HL-60 (cell line): ENCODE results near the gene MAGI3.

Experiments
- DNase-seq, 2 experiments: peaks; one replicate each; pipeline ENCODE4 v3.0.0-alpha.2; 2010 to 2020; ENCODE audit warnings: low read depth in 1 of 2, low spot score in 1 of 2
- H3K27ac ChIP-seq: fragments of 250-450 bp; sonication (Bioruptor Pico); replicated peaks from 2 replicates; pipeline ENCODE4 v1.5.1; 2020; ENCODE audit warnings: mild to moderate bottlenecking, moderate library complexity
- H3K27me3 ChIP-seq: fragments of 250-450 bp; sonication (Bioruptor Pico); 2 replicates; pipeline ENCODE4 v1.5.1; 2021; ENCODE audit warnings: mild to moderate bottlenecking, moderate library complexity; ENCODE audit not compliant: insufficient read depth, poor library complexity, severe bottlenecking
- H3K4me3 ChIP-seq: replicated peaks from 2 replicates; pipeline ENCODE4 v1.5.1; 2011; ENCODE audit warnings: mild to moderate bottlenecking, control low read depth, low read length; ENCODE audit not compliant: insufficient read depth
- GABPA ChIP-seq: IDR thresholded peaks from 2 replicates; pipeline ENCODE4 v1.6.1; 2012; ENCODE audit warnings: low read depth
- POLR2AphosphoS5 ChIP-seq: IDR thresholded peaks from 2 replicates; pipeline ENCODE4 v1.6.1; 2012; ENCODE audit warnings: low read depth
- SPI1 ChIP-seq: IDR thresholded peaks from 2 replicates; pipeline ENCODE4 v1.6.1; 2012; ENCODE audit warnings: low read depth, mild to moderate bottlenecking, borderline replicate concordance
- TF ChIP-seq, protein P1 (sequence below): IDR thresholded peaks from one replicate; pipeline ENCODE4 v1.5.1; 2011; ENCODE audit warnings: low read length, control low read depth, inconsistent platforms; ENCODE audit not compliant: insufficient read depth
- TF ChIP-seq, protein P2 (sequence below): IDR thresholded peaks from 2 replicates; pipeline ENCODE4 v1.6.1; 2012; ENCODE audit warnings: low read depth; ENCODE audit not compliant: insufficient replicate concordance

MAGI3 gene

DNA sequence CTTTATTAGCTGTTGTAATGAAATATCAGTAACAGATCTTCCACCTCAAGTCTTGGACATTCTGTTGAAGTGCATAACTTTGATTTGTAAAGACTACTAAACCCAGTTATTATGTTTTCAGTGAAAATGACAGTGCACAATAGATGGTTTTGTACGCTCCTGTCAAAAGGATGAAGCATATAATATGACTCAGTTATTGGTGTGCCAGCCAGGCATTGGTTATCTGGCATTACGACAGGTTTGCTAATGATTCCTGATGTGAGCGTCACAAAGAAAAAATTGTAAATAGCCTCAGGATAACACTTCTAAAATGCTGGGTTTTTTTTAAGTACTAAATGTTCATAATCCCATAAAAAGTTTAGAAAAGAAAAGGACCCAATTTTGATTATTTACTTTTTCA, 147.9 kb downstream of the MAGI3 start:
- no peak overlapping the region for H3K27ac ChIP-seq
- H3K4me3 ChIP-seq, result no peak overlapping the region
- TF ChIP-seq, protein P1, sequence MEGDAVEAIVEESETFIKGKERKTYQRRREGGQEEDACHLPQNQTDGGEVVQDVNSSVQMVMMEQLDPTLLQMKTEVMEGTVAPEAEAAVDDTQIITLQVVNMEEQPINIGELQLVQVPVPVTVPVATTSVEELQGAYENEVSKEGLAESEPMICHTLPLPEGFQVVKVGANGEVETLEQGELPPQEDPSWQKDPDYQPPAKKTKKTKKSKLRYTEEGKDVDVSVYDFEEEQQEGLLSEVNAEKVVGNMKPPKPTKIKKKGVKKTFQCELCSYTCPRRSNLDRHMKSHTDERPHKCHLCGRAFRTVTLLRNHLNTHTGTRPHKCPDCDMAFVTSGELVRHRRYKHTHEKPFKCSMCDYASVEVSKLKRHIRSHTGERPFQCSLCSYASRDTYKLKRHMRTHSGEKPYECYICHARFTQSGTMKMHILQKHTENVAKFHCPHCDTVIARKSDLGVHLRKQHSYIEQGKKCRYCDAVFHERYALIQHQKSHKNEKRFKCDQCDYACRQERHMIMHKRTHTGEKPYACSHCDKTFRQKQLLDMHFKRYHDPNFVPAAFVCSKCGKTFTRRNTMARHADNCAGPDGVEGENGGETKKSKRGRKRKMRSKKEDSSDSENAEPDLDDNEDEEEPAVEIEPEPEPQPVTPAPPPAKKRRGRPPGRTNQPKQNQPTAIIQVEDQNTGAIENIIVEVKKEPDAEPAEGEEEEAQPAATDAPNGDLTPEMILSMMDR, result no peak
- TF ChIP-seq GABPA (no peak), SPI1 (no peak), POLR2AphosphoS5 (no peak)
- TF ChIP-seq, protein P2, sequence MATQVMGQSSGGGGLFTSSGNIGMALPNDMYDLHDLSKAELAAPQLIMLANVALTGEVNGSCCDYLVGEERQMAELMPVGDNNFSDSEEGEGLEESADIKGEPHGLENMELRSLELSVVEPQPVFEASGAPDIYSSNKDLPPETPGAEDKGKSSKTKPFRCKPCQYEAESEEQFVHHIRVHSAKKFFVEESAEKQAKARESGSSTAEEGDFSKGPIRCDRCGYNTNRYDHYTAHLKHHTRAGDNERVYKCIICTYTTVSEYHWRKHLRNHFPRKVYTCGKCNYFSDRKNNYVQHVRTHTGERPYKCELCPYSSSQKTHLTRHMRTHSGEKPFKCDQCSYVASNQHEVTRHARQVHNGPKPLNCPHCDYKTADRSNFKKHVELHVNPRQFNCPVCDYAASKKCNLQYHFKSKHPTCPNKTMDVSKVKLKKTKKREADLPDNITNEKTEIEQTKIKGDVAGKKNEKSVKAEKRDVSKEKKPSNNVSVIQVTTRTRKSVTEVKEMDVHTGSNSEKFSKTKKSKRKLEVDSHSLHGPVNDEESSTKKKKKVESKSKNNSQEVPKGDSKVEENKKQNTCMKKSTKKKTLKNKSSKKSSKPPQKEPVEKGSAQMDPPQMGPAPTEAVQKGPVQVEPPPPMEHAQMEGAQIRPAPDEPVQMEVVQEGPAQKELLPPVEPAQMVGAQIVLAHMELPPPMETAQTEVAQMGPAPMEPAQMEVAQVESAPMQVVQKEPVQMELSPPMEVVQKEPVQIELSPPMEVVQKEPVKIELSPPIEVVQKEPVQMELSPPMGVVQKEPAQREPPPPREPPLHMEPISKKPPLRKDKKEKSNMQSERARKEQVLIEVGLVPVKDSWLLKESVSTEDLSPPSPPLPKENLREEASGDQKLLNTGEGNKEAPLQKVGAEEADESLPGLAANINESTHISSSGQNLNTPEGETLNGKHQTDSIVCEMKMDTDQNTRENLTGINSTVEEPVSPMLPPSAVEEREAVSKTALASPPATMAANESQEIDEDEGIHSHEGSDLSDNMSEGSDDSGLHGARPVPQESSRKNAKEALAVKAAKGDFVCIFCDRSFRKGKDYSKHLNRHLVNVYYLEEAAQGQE, result no peak
- no peaks in the 10 kb centered on the region for H3K27me3 ChIP-seq
- no peak for DNase-seq

DNA sequence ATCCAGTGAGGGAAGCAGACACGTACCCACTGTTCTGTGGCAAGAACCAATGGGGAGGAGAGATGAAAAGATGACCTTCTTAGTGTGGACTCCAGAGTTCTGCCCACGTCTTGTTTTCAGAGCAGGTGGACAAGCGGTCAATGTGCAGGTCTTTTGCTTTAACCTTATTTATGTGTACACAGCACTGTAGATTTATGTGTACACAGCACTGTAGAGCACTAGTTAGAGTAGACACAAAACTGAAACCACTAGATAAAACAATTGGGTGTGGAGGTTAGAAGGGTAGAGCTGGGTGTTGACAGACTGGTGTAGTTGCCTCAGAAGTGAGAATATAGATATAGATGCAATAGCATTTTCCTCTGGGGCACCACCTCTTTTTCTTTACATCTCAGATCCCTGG, 150.0 kb downstream of the MAGI3 start:
- no peaks in the 10 kb centered on the region for H3K27me3 ChIP-seq
- H3K27ac ChIP-seq, result no peak overlapping the region
- DNase-seq, result no peak
- no peak overlapping the region for H3K4me3 ChIP-seq
- TF ChIP-seq, protein P1, result no peak
- TF ChIP-seq POLR2AphosphoS5 (no peak), SPI1 (no peak), GABPA (no peak)
- TF ChIP-seq, protein P2, result no peak

DNA sequence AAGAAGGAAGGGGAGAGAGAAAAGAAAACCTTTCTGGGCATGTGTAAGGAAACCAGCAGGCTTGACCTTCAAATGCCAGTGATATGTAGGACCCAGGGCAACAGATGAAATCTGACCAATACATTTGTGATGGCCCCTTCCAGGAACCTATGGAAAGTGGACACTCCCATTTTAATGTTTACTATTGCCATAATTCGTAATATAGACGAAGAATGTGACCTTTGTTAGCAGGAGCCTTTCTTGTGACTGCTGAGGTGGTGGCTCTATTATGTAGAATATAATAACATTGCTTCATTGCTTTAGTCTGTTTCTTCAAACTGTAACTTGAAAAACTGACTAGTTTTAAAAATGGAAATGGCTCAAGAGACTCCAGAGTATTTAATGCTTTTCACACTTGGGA, 150.8 kb downstream of the MAGI3 start:
- Histone ChIP-seq H3K27me3 (no peaks in the 10 kb centered on the region), H3K27ac (peak overlapping the region; percentile 72), H3K4me3 (no peak overlapping the region)
- no peak for DNase-seq
- TF ChIP-seq, protein P1, result no peak
- no peak for TF ChIP-seq SPI1
- TF ChIP-seq, protein P2, result no peak
